Liver (tissue), 9 donors: Measurements from ENCODE around the gene DRG1. TPM values are rescaled to one million over a fixed set of nuclear protein-coding genes. Genes with fewer than 3 reads are reported as not detected.

Source experiments
- DNase-seq: peaks from one replicate; pipeline ENCODE4 v3.0.0-alpha.2; 2017; ENCODE audit warnings: low spot score
- H3K27ac ChIP-seq, 2 donors: one replicate each; pipeline ENCODE4 v1.7.0; 2013; ENCODE audit warnings: inconsistent platforms in 2 of 2, low read length in 2 of 2, control low read depth in 1 of 2, low read depth in 1 of 2, mild to moderate bottlenecking in 1 of 2
- H3K27me3 ChIP-seq, 4 donors: one replicate each; pipeline versions ENCODE4 v1.6.1 to v1.7.0; 2013; ENCODE audit warnings: low read length in 3 of 4, inconsistent platforms in 1 of 4, mild to moderate bottlenecking in 1 of 4, moderate library complexity in 1 of 4; ENCODE audit not compliant: control insufficient read depth in 4 of 4, insufficient read depth in 4 of 4
- H3K36me3 ChIP-seq, 4 donors: one replicate each; pipeline versions ENCODE4 v1.6.1 to v1.7.0; 2013; ENCODE audit warnings: low read length in 3 of 4, mild to moderate bottlenecking in 3 of 4, low read depth in 1 of 4, moderate library complexity in 1 of 4; ENCODE audit not compliant: control insufficient read depth in 4 of 4, insufficient read depth in 3 of 4
- H3K4me1 ChIP-seq, 4 donors: one replicate each; pipeline versions ENCODE4 v1.6.1 to v1.7.0; 2013; ENCODE audit warnings: low read length in 3 of 4, mild to moderate bottlenecking in 3 of 4, moderate library complexity in 1 of 4; ENCODE audit not compliant: control insufficient read depth in 4 of 4, insufficient read depth in 4 of 4
- H3K4me3 ChIP-seq, 3 donors: one replicate each; pipeline versions ENCODE4 v1.6.1 to v1.7.0; 2013; ENCODE audit warnings: low read length in 3 of 3, control low read depth in 1 of 3, low read depth in 1 of 3, mild to moderate bottlenecking in 1 of 3
- H3K9ac ChIP-seq, 2 donors: one replicate each; pipeline ENCODE4 v1.7.0; 2013; ENCODE audit warnings: low read length in 2 of 2, mild to moderate bottlenecking in 2 of 2, moderate library complexity in 2 of 2, control low read depth in 1 of 2, low read depth in 1 of 2
- H3K9me3 ChIP-seq, 4 donors: one replicate each; pipeline versions ENCODE4 v1.6.1 to v1.7.0; 2013; ENCODE audit warnings: low read length in 3 of 4; ENCODE audit not compliant: control insufficient read depth in 4 of 4
- CTCF ChIP-seq: fragments of 150-350 bp; IDR thresholded peaks from 2 replicates; pipeline ENCODE4 v1.5.1; 2017; ENCODE audit warnings: improper control_type of control experiment, low read depth, low read length; ENCODE audit not compliant: missing input control
- EGR1 ChIP-seq, 2 donors: IDR thresholded peaks; 2 replicates each; pipeline ENCODE4 v1.6.1; 2016 to 2018; ENCODE audit warnings: antibody characterized with exemption in 2 of 2, low read depth in 2 of 2
- FOXA1 ChIP-seq: IDR thresholded peaks from 2 replicates; pipeline ENCODE4 v1.6.1; 2016; ENCODE audit warnings: antibody characterized with exemption
- FOXA2 ChIP-seq: IDR thresholded peaks from 2 replicates; pipeline ENCODE4 v1.6.1; 2016; ENCODE audit warnings: antibody characterized with exemption
- GABPA ChIP-seq, 2 donors: IDR thresholded peaks in 1 of 2; conservative IDR thresholded peaks in 1 of 2; 2 replicates each; pipeline ENCODE4 v1.6.1; 2016; ENCODE audit warnings: antibody characterized with exemption in 2 of 2, mild to moderate bottlenecking in 1 of 2, moderate library complexity in 1 of 2
- HNF4A ChIP-seq, 2 donors: conservative IDR thresholded peaks; 2 replicates each; pipeline ENCODE4 v1.6.1; 2016; ENCODE audit warnings: antibody characterized with exemption in 2 of 2, mild to moderate bottlenecking in 2 of 2
- HNF4G ChIP-seq: IDR thresholded peaks from 2 replicates; pipeline ENCODE4 v1.6.1; 2016; ENCODE audit warnings: antibody characterized with exemption
- JUND ChIP-seq, 2 donors: IDR thresholded peaks; 2 replicates each; pipeline ENCODE4 v1.6.1; 2016; ENCODE audit warnings: antibody characterized with exemption in 2 of 2
- MAX ChIP-seq: IDR thresholded peaks from 2 replicates; pipeline ENCODE4 v1.6.1; 2016; ENCODE audit warnings: antibody characterized with exemption
- NR2F2 ChIP-seq: IDR thresholded peaks from 2 replicates; pipeline ENCODE4 v1.6.1; 2016; ENCODE audit warnings: antibody characterized with exemption
- REST ChIP-seq: IDR thresholded peaks from 2 replicates; pipeline ENCODE4 v1.6.1; 2016; ENCODE audit warnings: antibody characterized with exemption, mild to moderate bottlenecking
- RXRA ChIP-seq, 2 donors: IDR thresholded peaks; 2 replicates each; pipeline ENCODE4 v1.6.1; 2017 to 2018; ENCODE audit warnings: antibody characterized with exemption in 2 of 2, mild to moderate bottlenecking in 1 of 2
- SP1 ChIP-seq: IDR thresholded peaks from 2 replicates; pipeline ENCODE4 v1.6.1; 2018; ENCODE audit warnings: antibody characterized with exemption, mild to moderate bottlenecking
- TAF1 ChIP-seq: conservative IDR thresholded peaks from 2 replicates; pipeline ENCODE4 v1.6.1; 2016; ENCODE audit warnings: antibody characterized with exemption, mild to moderate bottlenecking
- YY1 ChIP-seq: IDR thresholded peaks from 2 replicates; pipeline ENCODE4 v1.6.1; 2016; ENCODE audit warnings: antibody characterized with exemption, mild to moderate bottlenecking
- ZBTB33 ChIP-seq: IDR thresholded peaks from 2 replicates; pipeline ENCODE4 v1.6.1; 2016; ENCODE audit warnings: antibody characterized with exemption
- WGBS: extraction: QIAGEN DNeasy Blood & Tissue Kit; methylation state at CpG from one replicate; pipeline ENCODE4 v1.1.7; 2013; 5-methylcytosine and 5-hydroxymethylcytosine counted together
- polyA plus RNA-seq, 2 donors: library from polyadenylated mRNA; stranded (reverse) in 1 of 2; unstranded in 1 of 2; fragments of 200-250 nt in 1 of 2; fragments of >200 nt in 1 of 2; fragmentation: Nextera tagmentation in 1 of 2; extraction: Ambion mirVana in 1 of 2; gene quantifications; one replicate each; pipeline versions ENCODE4 v1.2.1 to v1.2.3, GENCODE V29; 2013 to 2015
- total RNA-seq, 2 donors: library from RNA; depleted of rRNA; stranded (reverse); fragments of >200 nt; gene quantifications; one replicate each; pipeline ENCODE4 v1.2.3, GENCODE V29; 2014
- TF ChIP-seq, protein P1 (sequence below): IDR thresholded peaks from 2 replicates; pipeline ENCODE4 v1.6.1; 2016; ENCODE audit warnings: antibody characterized with exemption
- donor health status: healthy.
- donor health status: healthy.
- donor health status: healthy.
- donor health status: healthy.
- donor health status: healthy.

DRG1 gene
- total and polyA plus RNA-seq, 4 donors = 23.1 to 39.7 (median 32.5) TPM

DNA sequence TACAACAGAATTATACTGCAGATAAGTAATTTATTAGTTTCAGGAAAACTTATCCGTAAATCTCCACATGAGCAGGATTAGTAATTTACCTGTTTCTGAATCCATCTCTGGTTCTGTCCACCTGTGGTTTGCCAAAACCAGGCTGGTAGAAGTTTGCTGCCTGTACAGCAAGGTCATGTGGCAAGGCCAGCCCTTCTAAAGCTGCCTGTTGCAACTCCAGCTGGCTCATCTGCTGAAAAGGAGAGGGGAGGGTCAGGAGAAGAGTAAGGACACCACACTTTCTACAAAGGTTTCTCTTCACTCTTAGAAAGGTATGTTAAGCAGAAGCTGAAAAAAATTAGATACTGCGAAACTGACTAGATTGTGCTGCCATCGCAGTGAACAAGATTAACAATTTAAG, 47.9 kb downstream of the DRG1 start:
- TF ChIP-seq JUND (IDR thresholded peaks at IDR 0.05) = no peak
- Histone ChIP-seq H3K9ac (no peak overlapping the region), H3K4me1 (peaks cover 0 to 7% (median 5%) of the 10 kb centered on the region in 4 donors), H3K36me3 (peaks cover 3 to 27% (median 14%) of the 10 kb centered on the region in 4 donors), H3K27ac (no peak overlapping the region), H3K27me3 (no peaks in the 10 kb centered on the region), H3K9me3 (no peaks in the 10 kb centered on the region), H3K4me3 (no peak overlapping the region)
- 96% methylated on average over 3 of the region's 3 CpGs for WGBS
- DNase-seq = no peak

DNA sequence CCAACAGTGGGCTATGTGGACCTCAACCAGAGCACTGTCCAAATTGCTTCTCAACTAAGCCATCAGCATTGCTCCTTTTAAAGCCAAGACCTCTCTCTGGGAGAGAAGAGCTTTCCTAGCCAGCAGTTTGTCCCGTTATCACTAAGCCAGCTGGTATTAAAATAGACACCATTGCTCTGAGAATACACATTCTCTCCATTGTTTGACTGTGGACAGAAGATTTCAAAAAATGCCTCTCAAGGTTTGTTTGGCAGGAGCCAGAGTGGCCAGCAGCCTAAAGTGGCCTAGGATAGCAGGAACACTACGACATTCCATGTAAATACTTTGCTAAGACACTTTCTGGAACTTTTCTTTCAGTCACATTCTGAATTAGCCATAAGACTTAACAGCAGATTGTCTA, 49.0 kb downstream of the DRG1 start:
- DNase-seq = no peak
- H3K27ac ChIP-seq = no peak overlapping the region
- H3K4me1 ChIP-seq = peaks cover 0 to 7% (median 5%) of the 10 kb centered on the region in 4 donors
- no peaks in the 10 kb centered on the region for H3K27me3 ChIP-seq
- peaks cover 2 to 25% (median 9%) of the 10 kb centered on the region in 4 donors for H3K36me3 ChIP-seq
- 92% methylated on average over 2 of the region's 2 CpGs for WGBS
- H3K4me3 ChIP-seq = no peak overlapping the region
- no peaks in the 10 kb centered on the region for H3K9me3 ChIP-seq
- TF ChIP-seq SP1 (no peak), GABPA (IDR thresholded peaks at IDR 0.05 in 1 of 2, conservative IDR thresholded peaks at IDR 0.05 in 1 of 2) (no peak), YY1 (no peak), CTCF (no peak), HNF4G (no peak), HNF4A (conservative IDR thresholded peaks at IDR 0.05) (no peak), FOXA1 (no peak), ZBTB33 (no peak), RXRA (IDR thresholded peaks at IDR 0.05) (no peak), FOXA2 (no peak), MAX (no peak), EGR1 (IDR thresholded peaks at IDR 0.05; ENCODE audit: low read depth in 2 of 2) (no peak), TAF1 (no peak), NR2F2 (no peak), JUND (IDR thresholded peaks at IDR 0.05) (no peak), REST (no peak)
- TF ChIP-seq, protein P1, sequence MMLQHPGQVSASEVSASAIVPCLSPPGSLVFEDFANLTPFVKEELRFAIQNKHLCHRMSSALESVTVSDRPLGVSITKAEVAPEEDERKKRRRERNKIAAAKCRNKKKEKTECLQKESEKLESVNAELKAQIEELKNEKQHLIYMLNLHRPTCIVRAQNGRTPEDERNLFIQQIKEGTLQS = no peak
- H3K9ac ChIP-seq = no peak overlapping the region
